ENCODE results near the gene CT47B1. TPM values are rescaled to one million over a fixed set of nuclear protein-coding genes. Genes with fewer than 3 reads are reported as not detected.
"Not testable (repeated sequence)": the region's sequence is repeated elsewhere in the genome, so short reads cannot be mapped to it uniquely, and the experiment has no call there.

CT47B1 gene
- total RNA-seq (2014; rRNA removed; shearing (Covaris generic)), result not detected in 2 replicates

DNA sequence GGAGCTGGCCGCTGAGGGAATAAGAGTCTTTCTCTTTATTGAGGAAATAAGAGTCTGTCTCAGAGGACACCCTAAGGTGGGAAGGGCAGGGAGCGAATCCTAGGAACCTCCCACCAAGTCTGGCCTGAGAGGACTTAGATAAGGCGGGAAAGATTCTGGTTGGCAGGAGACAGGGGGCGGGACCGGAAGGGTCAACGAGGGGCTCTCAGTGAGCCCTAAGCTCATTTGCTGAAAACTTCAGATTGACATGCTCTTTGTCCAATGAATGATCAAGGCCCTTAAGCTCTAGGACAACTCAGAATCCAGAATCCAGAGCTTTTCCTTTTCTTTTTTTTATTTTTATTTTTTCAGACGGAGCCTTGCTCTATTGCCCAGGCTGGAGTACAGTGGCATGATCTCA, at the start of gene CT47B1:
CT47B1 (minus strand) TSS at position 101 of the 400 bp plus-strand sequence. CDS start 196 bp downstream, outside the sequence.
- DNase-seq (ENCODE audit: low spot score), result not testable (repeated sequence)

DNA sequence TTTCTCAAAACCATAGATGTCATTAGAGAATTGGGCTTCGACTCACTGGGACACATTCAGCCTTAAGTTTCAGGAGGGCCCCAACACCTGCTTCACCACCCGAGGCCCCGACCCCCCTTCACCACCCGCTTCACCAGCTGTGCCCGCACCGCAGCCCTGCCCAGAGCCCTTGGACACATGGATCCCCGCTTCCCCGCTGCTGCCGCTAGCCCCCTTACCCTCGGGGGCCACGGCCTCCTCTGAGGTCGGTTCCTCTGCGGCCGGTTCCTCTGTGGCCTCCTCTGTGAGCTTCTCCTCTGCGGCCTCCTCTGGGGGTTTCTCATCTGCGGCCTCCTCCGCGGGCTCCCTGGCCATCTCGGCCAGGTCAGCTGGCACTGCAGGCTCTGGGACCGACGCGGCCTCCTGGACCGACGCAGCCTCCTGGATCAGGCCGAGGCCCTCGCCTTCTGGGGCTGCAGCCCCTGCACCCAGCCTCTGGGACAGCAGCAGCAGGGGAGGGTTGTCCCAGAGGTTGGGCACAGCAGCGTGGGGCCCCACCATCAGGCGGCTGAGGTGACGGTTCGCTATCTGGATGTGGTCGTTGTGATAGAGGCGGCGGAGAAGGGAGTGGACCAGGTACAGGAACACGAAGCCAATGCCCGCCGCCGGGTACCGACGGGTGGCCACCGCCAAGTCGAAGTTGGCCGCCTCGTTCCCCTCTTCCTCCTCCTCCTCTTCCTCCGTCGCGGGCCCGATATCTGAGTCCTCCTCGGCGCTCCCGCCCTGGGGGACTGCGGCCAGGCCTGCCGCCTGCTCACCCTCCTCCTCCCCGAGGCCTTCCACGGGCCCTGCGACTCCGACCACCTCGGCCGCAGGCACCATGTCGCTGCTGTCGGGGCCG, 748 bp downstream of the CT47B1 start:
- no peak for DNase-seq (ENCODE audit: low spot score)

- DNase-seq (ENCODE audit: low spot score), result peak; percentile 28
Observed at GRCh38 chrX:120857240-120857639, 18.4 kb downstream of the CT47B1 start.

GRCh38 chrX:120840827-120841226, 34.8 kb downstream of the CT47B1 start:
- DNase-seq (ENCODE audit: low spot score), result no peak

GRCh38 chrX:120839491-120839890, 36.2 kb downstream of the CT47B1 start:
- no peak for DNase-seq (ENCODE audit: low spot score)

- DNase-seq (ENCODE audit: low spot score), result not testable (repeated sequence)
Observed at GRCh38 chrX:120827213-120827612, 48.5 kb downstream of the CT47B1 start.

- DNase-seq (ENCODE audit: low spot score), result no peak
Observed at GRCh38 chrX:120825146-120825545, 50.5 kb downstream of the CT47B1 start.

GRCh38 chrX:120824021-120824420, 51.6 kb downstream of the CT47B1 start:
- no peak for DNase-seq (ENCODE audit: low spot score)

DNA sequence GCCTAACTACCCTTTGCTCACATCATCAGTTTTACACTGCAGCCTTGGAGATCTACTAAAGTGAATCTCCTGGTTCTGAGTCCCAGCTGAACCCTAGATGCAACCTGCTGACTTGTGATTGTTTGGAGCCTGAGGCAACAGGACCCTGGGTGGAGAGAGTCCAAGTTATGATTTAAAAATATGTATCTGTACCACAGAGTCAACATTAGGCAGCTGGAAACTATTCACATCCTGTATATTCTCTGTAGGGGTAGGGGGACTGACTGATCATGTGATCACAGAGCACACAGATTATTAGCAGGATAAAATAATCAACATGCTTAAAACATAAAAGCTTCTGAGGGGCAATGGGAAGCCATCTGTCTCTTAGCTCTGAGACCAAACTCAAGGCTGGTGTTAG, 52.1 kb downstream of the CT47B1 start:
- DNase-seq (ENCODE audit: low spot score), result no peak

Small RNA genes lying within 50 kb of the gene (small RNA-seq; reads per million reads assigned to genes)
- not detected for gene AC008162.1

Other genes with a start within 250 kb of the CT47B1 start
- 17.7 and 18.6 TPM in 2 replicates for gene C1GALT1C1, start 245.8 kb downstream of the CT47B1 start, total RNA-seq (2014; rRNA removed; shearing (Covaris generic))
- not detected in 2 replicates for gene CT47A11, start 61.3 kb upstream of the CT47B1 start, total RNA-seq (2014; rRNA removed; shearing (Covaris generic))
- gene CT47A10, start 66.2 kb upstream of the CT47B1 start, total RNA-seq (2014; rRNA removed; shearing (Covaris generic)), result not detected in 2 replicates
- not detected in 2 replicates for gene CT47A9, start 71.0 kb upstream of the CT47B1 start, total RNA-seq (2014; rRNA removed; shearing (Covaris generic))
- gene CT47A8, start 75.9 kb upstream of the CT47B1 start, total RNA-seq (2014; rRNA removed; shearing (Covaris generic)), result not detected in 2 replicates
- not detected in 2 replicates for gene CT47A7, start 80.7 kb upstream of the CT47B1 start, total RNA-seq (2014; rRNA removed; shearing (Covaris generic))
- not detected in 2 replicates for gene CT47A6, start 85.6 kb upstream of the CT47B1 start, total RNA-seq (2014; rRNA removed; shearing (Covaris generic))
- not detected in 2 replicates for gene CT47A5, start 90.5 kb upstream of the CT47B1 start, total RNA-seq (2014; rRNA removed; shearing (Covaris generic))
- gene CT47A4, start 95.3 kb upstream of the CT47B1 start, total RNA-seq (2014; rRNA removed; shearing (Covaris generic)), result not detected in 2 replicates
- not detected in 2 replicates for gene CT47A3, start 100.2 kb upstream of the CT47B1 start, total RNA-seq (2014; rRNA removed; shearing (Covaris generic))
- gene CT47A2, start 105.1 kb upstream of the CT47B1 start, total RNA-seq (2014; rRNA removed; shearing (Covaris generic)), result not detected in 2 replicates
- not detected in 2 replicates for gene CT47A1, start 109.9 kb upstream of the CT47B1 start, total RNA-seq (2014; rRNA removed; shearing (Covaris generic))
- 0.23 and 0.31 TPM in 2 replicates for gene GLUD2, start 171.7 kb upstream of the CT47B1 start, total RNA-seq (2014; rRNA removed; shearing (Covaris generic))

All from HT-29 (cell line).